ENCODE measurements around the gene CIT. TPM values are rescaled to one million over a fixed set of nuclear protein-coding genes. Genes with fewer than 3 reads are reported as not detected.
"Not testable (repeated sequence)": the region's sequence is repeated elsewhere in the genome, so short reads cannot be mapped to it uniquely, and the experiment has no call there.

Gene CIT
- total RNA-seq, 1 donor from 2014 or later: 18.0 TPM

- DNase-seq (no peak), ATAC-seq (no peak)
- H3K4me3 ChIP-seq: no peak overlapping the region
- peaks cover 7% of the 10 kb centered on the region for H3K36me3 ChIP-seq
- no peaks in the 10 kb centered on the region for H3K9me3 ChIP-seq
- peak overlapping the region; percentile 85 for H3K27ac ChIP-seq
- H3K27me3 ChIP-seq (ENCODE audit: low read depth): no peaks in the 10 kb centered on the region
- TF ChIP-seq CTCF (IDR thresholded peaks at IDR 0.05): no peak
- intact Hi-C loops (cut with DNase I): no loop called here
- H3K4me1 ChIP-seq: peaks cover 42% of the 10 kb centered on the region
Measured at GRCh38 chr12:119712721-119713120, 164.4 kb downstream of the CIT start.

- H3K4me3 ChIP-seq: no peak overlapping the region
- H3K9me3 ChIP-seq: no peaks in the 10 kb centered on the region
- peak overlapping the region; percentile 85 for H3K27ac ChIP-seq
- intact Hi-C loops (cut with DNase I): no loop called here
- peaks cover 7% of the 10 kb centered on the region for H3K36me3 ChIP-seq
- no peak for TF ChIP-seq CTCF (IDR thresholded peaks at IDR 0.05)
- H3K4me1 ChIP-seq: peaks cover 37% of the 10 kb centered on the region
- DNase-seq: no peak
- no peaks in the 10 kb centered on the region for H3K27me3 ChIP-seq (ENCODE audit: low read depth)
- no peak for ATAC-seq
Measured at GRCh38 chr12:119711693-119712092, 165.4 kb downstream of the CIT start.

- Histone ChIP-seq H3K27ac (peak overlapping the region; percentile 85), H3K4me1 (peaks cover 30% of the 10 kb centered on the region), H3K9me3 (no peaks in the 10 kb centered on the region), H3K27me3 (ENCODE audit: low read depth) (no peaks in the 10 kb centered on the region), H3K4me3 (no peak overlapping the region), H3K36me3 (peaks cover 7% of the 10 kb centered on the region)
- intact Hi-C loops (cut with DNase I): no loop called here
- DNase-seq: peak; percentile 71
- TF ChIP-seq CTCF (IDR thresholded peaks at IDR 0.05): no peak
- ATAC-seq: peak; percentile 88 to 89
Measured at GRCh38 chr12:119710965-119711551, 166.1 kb downstream of the CIT start.

- ATAC-seq: peak; percentile 71 to 81
- H3K4me1 ChIP-seq: peaks cover 24% of the 10 kb centered on the region
- no peak overlapping the region for H3K4me3 ChIP-seq
- DNase-seq: peak; percentile 75
- intact Hi-C loops (cut with DNase I): no loop called here
- TF ChIP-seq CTCF (IDR thresholded peaks at IDR 0.05): no peak
- peaks cover 7% of the 10 kb centered on the region for H3K36me3 ChIP-seq
- H3K27ac ChIP-seq: peak overlapping the region; percentile 85
- no peaks in the 10 kb centered on the region for H3K27me3 ChIP-seq (ENCODE audit: low read depth)
- no peaks in the 10 kb centered on the region for H3K9me3 ChIP-seq
Measured at GRCh38 chr12:119710374-119710964, 166.7 kb downstream of the CIT start.

- ATAC-seq; H3K4me3 ChIP-seq; H3K27me3 ChIP-seq (ENCODE audit: low read depth); H3K9me3 ChIP-seq; H3K4me1 ChIP-seq; DNase-seq; intact Hi-C loops (cut with DNase I); H3K36me3 ChIP-seq; H3K27ac ChIP-seq: not testable (repeated sequence)
Measured at GRCh38 chr12:119706427-119706826, 170.7 kb downstream of the CIT start.

- TF ChIP-seq CTCF (IDR thresholded peaks at IDR 0.05): no peak
- Histone ChIP-seq H3K27me3 (ENCODE audit: low read depth) (no peaks in the 10 kb centered on the region), H3K36me3 (peaks cover 5% of the 10 kb centered on the region), H3K9me3 (no peaks in the 10 kb centered on the region), H3K27ac (no peak overlapping the region), H3K4me3 (no peak overlapping the region), H3K4me1 (no peaks in the 10 kb centered on the region)
- intact Hi-C loops (cut with DNase I): no loop called here
- ATAC-seq: no peak
- DNase-seq: no peak
Measured at GRCh38 chr12:119705182-119705581, 171.9 kb downstream of the CIT start.

Data from lower lobe of right lung (tissue), 2 donors.